HG03064 (cell line): ENCODE data around the gene CCDC77.

Source experiments
- ATAC-seq: cut with Tn5 transposase; IDR thresholded peaks from one replicate; pipeline ENCODE4 v1.9.1; 2021; ENCODE audit warnings: low read depth; ENCODE audit not compliant: unreplicated experiment

Gene CCDC77

GRCh38 chr12:475286-475685 is 73.8 kb downstream of the CCDC77 start:
- ATAC-seq = no peak

GRCh38 chr12:479161-479560 is 77.7 kb downstream of the CCDC77 start:
- no peak for ATAC-seq

- no peak for ATAC-seq
These were observed 79.7 kb downstream of the CCDC77 start for GRCh38 chr12:480831-481816.

- no peak for ATAC-seq
These were observed 80.6 kb downstream of the CCDC77 start for GRCh38 chr12:482061-482460.

- ATAC-seq = no peak
These were observed 82.7 kb downstream of the CCDC77 start for GRCh38 chr12:484096-484495.

GRCh38 chr12:490260-490659 is 88.8 kb downstream of the CCDC77 start:
- no peak for ATAC-seq
